ENCODE results near the gene RBM4.
"Not testable (repeated sequence)": the region's sequence is repeated elsewhere in the genome, so short reads cannot be mapped to it uniquely, and the experiment has no call there.

Gene RBM4

DNA sequence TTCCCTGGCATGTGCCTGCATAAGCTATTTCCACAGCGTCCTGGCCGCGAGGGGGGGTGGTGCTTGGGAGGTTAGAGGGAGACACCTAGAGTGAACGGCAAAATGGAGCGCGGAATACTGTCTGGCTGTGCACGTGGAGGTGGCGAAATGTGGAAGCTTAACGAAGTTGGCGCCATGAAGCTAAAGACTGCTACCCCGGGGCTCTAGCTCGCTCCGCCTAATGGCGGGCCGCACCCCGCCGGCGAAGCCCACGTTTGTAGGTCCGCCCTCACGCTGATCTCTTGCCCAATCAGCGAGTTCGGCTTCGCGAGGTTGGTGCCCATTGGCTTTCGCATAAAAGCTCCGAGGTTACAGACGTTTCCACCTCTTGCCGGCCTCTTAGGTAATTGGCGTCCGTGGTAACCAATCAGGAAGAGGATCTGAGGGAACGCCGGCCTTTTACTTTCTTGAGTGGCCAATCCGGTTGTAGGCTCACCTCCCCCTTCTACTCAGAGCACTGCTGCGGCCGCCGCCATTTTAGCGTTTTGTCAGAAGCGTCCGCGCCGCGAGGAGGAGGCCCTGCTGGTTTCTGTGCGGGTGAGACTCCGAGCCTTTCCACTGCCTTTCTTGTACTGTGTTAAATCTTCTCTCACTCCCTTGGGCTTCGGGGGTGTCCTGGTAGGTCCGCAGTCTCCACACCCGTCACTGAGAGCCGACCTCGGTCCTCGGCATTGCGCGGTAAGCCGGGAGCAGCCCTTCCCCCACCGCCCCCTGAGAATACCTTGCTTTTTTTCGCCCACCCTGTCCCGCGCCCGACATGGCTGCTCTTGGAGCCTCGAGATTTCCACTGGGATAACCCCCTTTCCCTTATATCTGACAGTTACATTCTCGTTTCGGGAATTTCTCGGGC, at the start of gene RBM4:
Gene RBM4 (plus strand): TSS at position 527 of the 889 bp plus-strand sequence. CDS start 1,009 bp downstream, outside the sequence.
- peak; percentile 99 for DNase-seq (ENCODE audit: low read depth, low spot score)
- H3K27ac ChIP-seq, result peak within 1 kb of the TSS; percentile 77

- not testable (repeated sequence) for H3K27ac ChIP-seq; DNase-seq (ENCODE audit: low read depth, low spot score)
Measured at GRCh38 chr11:66589315-66589714, 49.2 kb upstream of the RBM4 start.

DNA sequence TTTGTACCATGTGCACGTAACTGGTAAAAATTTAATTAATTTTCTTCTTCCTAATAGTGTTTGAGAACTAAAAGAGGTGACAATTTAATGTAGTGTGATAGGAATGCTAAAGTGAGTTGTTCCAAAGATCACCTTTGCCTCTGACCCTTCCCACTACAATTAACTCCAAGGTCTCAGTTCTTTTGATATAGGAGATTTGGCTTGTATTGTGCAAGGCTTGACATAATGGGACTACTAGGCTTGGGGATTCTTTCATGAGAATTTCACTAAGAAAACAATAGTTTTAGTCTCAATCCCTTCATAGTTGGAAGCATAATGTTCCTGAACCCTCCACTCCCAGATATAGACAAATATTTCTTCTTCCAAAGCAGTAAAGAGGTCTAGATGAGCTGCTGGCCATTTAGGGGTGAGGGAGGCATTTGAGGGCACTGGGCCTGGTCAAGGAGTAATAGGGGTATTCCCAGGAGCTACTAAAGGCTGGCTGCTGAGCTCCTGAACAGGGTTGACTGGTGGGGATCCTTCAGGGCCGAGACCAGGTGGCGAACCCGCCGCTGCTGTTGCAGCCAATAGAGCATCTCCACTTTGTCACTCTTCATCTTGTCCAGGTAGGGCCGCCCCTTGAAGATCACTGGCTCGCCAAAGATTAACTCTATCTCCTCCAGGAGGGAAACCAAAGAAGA, 48.4 kb upstream of the RBM4 start:
- no peak overlapping the region for H3K27ac ChIP-seq
- no peak for DNase-seq (ENCODE audit: low read depth, low spot score)

GRCh38 chr11:66591175-66591574, 47.3 kb upstream of the RBM4 start:
- no peak overlapping the region for H3K27ac ChIP-seq
- no peak for DNase-seq (ENCODE audit: low read depth, low spot score)

DNA sequence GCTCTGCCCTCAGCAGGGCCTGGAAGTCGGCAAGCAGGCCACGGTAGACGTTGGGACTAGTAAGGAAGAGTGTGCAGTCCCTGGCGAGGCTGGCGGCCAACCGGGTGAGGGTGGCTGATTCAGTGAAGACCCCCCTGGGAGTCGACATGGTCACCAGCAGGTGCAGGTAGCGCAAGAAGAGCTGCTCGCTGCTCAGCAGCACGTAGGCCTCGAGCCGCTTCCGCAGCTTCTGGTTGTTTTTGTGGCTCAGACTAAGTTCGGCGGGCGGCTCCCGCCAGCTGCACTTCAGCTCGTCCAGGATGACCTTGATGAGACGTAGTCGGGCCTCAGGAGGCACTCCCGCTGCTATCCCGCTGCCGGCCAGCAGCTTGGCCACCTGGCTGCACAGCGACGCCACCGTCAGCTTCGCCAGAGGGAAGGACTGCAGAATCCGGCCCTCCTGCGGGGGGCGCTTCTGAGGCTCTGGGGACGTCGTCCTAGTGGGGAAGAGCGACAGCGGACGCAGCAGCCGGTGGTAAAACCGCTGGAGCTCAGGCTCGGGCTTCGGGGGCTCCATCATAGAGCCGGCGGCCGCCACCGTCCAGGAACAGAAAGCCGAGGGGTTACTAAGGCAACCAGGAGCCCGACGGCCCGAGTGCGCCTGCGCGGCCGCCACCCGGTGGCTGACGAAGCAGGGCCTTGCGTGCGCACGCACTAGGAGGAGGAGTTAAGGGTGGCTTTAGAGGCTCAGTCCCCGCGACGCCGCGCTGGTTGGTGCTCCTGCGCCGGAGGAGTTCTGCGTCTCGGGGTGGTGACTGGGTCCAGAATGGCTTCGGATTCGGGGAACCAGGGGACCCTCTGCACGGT, 45.8 kb upstream of the RBM4 start, which contains the start of the genes CCDC87 and CCS:
Gene CCDC87 (minus strand): TSS at position 607 of the 846 bp plus-strand sequence. CDS start 48 bp downstream, at position 559.
Gene CCS (plus strand): TSS at position 729 of the 846 bp plus-strand sequence. CDS start 77 bp downstream, at position 806.
- H3K27ac ChIP-seq, result peak within 1 kb of the TSS; percentile 18
- DNase-seq (ENCODE audit: low read depth, low spot score), result peak; percentile 59

GRCh38 chr11:66593303-66593635, 45.2 kb upstream of the RBM4 start:
- DNase-seq (ENCODE audit: low read depth, low spot score), result no peak
- H3K27ac ChIP-seq, result peak overlapping the region; percentile 18

DNA sequence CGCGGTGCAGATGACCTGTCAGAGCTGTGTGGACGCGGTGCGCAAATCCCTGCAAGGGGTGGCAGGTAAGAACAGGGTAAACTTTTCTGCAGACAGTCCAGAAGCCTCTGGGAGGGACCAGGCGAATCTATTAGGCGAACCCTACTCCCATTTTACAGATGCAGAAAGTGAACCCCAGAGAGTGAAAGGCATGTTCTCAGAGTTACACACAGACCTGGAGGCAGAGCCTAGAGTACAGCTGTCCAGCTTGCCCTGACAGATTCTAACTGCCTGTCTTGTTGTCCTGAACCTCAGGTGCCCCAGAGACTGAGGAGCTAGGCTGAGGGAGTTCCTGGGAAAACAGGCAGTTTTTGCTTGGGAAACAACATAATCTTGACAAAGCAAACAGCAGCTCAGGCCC, 44.9 kb upstream of the RBM4 start:
- DNase-seq (ENCODE audit: low read depth, low spot score), result no peak
- no peak overlapping the region for H3K27ac ChIP-seq

GRCh38 chr11:66595245-66595904, 43.1 kb upstream of the RBM4 start:
- H3K27ac ChIP-seq, result no peak overlapping the region
- no peak for DNase-seq (ENCODE audit: low read depth, low spot score)

GRCh38 chr11:66598993-66599392, 39.5 kb upstream of the RBM4 start:
- DNase-seq (ENCODE audit: low read depth, low spot score), result no peak

GRCh38 chr11:66600219-66600618, 38.3 kb upstream of the RBM4 start:
- DNase-seq (ENCODE audit: low read depth, low spot score), result no peak
- H3K27ac ChIP-seq, result no peak overlapping the region

More at GRCh38 chr11:66598993-66599392, 39.5 kb upstream of the RBM4 start:
- no peak overlapping the region for H3K27ac ChIP-seq

GRCh38 chr11:66600631-66601233, 37.8 kb upstream of the RBM4 start:
- H3K27ac ChIP-seq, result no peak overlapping the region
- DNase-seq (ENCODE audit: low read depth, low spot score), result no peak

GRCh38 chr11:66603072-66603471, 35.4 kb upstream of the RBM4 start:
- DNase-seq (ENCODE audit: low read depth, low spot score), result no peak
- no peak overlapping the region for H3K27ac ChIP-seq

GRCh38 chr11:66604155-66604554, 34.3 kb upstream of the RBM4 start:
- no peak for DNase-seq (ENCODE audit: low read depth, low spot score)

GRCh38 chr11:66606608-66607007, 31.9 kb upstream of the RBM4 start:
- H3K27ac ChIP-seq, result peak overlapping the region; percentile 84

More at GRCh38 chr11:66604155-66604554, 34.3 kb upstream of the RBM4 start:
- no peak overlapping the region for H3K27ac ChIP-seq

DNA sequence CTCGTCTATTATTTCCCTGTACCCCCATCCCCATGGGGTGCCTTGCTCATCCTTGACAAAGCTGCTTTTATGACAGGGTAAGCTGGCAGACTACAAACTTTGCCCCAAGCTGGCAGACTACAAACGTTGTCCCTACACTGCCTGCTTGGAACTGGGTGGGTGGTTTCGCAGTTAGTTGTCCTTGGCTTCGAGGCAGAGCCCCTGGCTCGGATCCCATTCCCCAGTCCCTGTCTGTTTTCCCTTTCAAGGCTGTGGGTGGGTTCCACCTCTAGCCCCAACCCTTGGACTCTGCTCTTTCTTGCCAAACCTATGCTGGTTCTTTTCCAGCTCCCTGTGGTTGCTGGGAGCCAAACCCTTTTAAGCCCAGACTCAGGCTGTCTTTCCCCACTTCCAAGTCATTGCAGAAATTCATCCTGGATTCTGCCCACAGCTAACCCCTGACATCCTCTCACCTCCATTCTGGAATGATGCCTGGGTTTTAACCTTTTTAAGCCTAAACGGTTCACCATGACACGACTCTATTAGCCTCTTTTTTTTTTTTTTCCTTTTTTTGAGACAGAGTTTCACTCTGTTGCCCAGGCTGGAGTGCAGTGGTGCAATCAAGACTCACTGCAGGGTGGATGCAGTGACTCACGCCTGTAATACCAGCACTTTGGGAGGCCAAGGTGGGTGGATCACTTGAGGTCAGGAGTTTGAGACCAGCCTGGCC, 31.2 kb upstream of the RBM4 start:
- no peak for DNase-seq (ENCODE audit: low read depth, low spot score)
- H3K27ac ChIP-seq, result peak overlapping the region; percentile 84

More at GRCh38 chr11:66606608-66607007, 31.9 kb upstream of the RBM4 start:
- DNase-seq (ENCODE audit: low read depth, low spot score), result not testable (repeated sequence)

- H3K27ac ChIP-seq, result no peak overlapping the region
Measured at GRCh38 chr11:66609721-66610617, 28.5 kb upstream of the RBM4 start.

DNA sequence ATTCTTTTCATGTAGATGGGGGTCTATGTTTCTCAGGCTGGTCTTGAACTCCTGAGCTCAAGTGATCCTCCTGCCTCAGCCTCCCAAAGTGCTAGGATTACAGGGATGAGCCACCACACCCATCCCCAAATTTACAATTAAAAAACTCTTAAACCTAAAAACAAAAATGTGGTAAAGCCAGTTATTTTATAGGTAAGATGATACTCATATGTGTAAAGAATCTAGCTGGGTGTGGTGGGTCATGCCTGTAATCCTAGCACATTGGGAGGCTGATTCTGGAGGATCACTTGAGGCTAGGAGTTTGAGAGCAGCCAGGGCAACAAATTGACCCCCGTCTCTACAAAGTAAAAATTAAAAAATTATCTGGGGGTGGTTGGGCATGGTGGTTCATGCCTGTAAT, 26.0 kb upstream of the RBM4 start:
- DNase-seq (ENCODE audit: low read depth, low spot score), result no peak
- no peak overlapping the region for H3K27ac ChIP-seq

More at GRCh38 chr11:66609721-66610617, 28.5 kb upstream of the RBM4 start:
- no peak for DNase-seq (ENCODE audit: low read depth, low spot score)

GRCh38 chr11:66614073-66614472, 24.4 kb upstream of the RBM4 start:
- no peak overlapping the region for H3K27ac ChIP-seq
- no peak for DNase-seq (ENCODE audit: low read depth, low spot score)
